ENCODE measurements around the gene CASP14.
"Not testable (repeated sequence)": the region's sequence is repeated elsewhere in the genome, so short reads cannot be mapped to it uniquely, and the experiment has no call there.

CASP14 gene

DNA sequence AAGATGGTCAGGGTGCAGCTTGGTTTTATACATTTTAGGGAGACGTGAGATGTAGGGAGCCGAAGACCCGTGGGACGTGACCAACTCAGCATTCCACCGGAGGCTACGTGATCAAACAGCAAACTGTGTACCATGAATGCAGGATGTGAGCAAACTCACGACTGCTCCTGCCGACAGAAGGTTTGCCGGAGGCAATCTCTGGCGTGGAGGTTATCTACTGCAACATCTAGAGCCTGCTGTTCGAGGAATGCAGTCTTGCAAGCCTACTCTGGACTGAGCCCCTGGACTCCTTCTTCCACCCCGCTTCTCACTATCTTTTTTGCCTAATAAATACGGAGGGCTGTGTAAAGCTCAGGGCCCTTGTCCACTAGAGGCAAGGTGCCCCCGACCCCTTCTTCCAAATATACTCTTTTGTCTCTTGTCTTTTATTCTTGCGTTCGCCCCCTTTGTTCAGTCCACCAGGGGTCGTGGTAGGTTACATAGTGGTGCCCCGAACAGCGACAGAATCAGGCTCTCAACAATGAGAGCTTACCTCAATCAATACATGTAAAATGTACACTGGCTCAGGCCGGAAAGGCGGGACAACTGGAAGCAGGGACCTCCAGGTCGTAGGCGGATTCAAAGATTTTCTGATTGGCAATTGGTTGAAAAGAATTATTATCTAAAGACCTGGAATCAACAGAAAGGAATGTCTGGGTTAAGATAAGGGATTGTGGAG, 23.8 kb downstream of the CASP14 start:
- no peak for DNase-seq

DNA sequence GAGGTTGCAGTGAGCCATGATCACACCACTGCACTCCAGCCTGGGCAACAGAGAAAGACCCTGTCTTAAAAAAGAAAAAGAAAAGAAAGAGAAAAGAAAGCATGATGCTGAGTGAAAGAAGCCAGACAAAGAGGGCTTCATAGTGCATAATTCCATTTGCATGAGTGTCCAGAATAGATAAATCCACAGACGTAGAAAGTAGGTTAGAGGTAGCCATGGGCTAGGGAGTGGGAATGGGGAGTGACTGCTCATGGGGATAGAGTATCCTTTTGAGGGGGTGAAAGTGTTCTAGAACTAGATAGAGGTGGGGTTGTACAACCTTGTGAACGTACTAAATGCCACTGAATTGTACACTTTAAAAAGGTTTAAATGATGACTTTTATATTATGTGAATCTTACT, 25.1 kb downstream of the CASP14 start:
- DNase-seq = no peak

DNA sequence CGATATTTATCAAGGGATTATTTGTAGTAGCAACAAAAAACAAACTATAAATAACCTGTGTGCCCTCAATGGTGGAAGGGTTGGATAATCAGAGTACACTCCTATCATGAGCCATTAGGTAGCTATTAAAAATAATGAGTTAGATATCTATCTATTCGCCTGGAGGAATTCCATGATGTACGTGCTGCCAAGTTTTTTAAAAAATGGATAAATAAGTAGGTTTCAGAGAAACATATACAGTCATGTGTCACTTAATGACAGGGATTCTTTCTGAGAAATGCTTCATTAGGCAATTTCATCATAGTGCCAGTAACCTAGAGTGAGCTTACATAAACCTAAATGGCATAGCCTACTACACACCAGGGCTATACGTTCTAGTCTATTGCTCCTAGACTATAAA, 26.5 kb downstream of the CASP14 start:
- no peak for DNase-seq

DNA sequence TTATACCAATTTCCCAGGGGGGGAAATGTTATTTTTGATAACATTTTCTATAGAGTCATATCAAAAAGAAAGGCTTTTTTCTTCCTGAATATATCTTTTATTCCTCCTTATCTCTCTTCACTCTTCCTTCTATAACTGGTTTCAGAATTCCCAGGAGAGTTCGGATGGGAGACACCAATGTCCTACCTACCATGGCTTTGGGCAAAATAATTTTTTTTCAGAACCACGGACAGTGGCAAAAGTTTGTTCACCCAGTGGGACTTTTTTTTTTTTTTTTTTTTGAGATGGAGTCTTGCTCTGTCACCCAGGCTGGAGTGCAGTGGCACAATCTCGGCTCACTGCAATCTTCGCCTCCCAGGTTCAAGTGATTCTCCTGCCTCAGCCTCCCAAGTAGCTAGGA, 30.7 kb downstream of the CASP14 start:
- DNase-seq = not testable (repeated sequence)

DNA sequence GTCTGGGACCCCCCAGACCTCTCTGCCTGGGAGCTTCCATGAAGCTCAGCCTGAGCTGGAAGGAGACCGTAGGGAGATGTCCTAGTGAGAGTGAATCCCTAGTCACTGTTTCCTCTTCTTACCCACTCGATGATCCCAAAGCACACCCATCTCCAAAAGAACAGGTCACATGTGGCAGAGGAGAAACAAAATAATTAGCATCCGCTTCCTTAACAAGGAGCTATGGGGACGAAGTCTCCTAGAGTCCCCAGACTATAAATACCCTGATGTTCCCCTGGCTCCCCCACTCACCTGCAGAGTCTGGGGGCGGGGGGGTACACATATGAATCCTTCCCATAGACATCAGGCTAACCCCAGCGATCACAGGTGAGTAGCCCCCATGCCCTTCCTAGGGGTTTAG, 32.6 kb downstream of the CASP14 start, which contains the start of gene OR1I1:
Gene OR1I1 (plus strand): TSS at position 301 of the 400 bp plus-strand sequence. CDS start 4,855 bp downstream, outside the sequence.
- DNase-seq = no peak

DNA sequence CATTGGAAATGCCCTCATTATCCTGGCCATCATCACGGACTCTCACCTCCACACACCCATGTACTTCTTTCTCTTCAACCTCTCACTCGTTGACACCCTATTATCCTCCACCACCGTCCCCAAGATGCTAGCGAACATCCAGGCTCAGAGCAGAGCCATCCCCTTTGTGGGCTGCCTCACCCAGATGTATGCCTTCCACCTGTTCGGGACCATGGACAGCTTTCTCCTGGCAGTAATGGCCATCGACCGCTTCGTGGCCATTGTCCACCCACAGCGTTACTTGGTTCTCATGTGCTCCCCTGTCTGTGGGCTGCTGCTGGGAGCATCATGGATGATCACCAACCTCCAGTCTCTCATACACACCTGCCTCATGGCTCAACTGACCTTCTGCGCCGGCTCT, 37.9 kb downstream of the CASP14 start:
- no peak for DNase-seq

DNA sequence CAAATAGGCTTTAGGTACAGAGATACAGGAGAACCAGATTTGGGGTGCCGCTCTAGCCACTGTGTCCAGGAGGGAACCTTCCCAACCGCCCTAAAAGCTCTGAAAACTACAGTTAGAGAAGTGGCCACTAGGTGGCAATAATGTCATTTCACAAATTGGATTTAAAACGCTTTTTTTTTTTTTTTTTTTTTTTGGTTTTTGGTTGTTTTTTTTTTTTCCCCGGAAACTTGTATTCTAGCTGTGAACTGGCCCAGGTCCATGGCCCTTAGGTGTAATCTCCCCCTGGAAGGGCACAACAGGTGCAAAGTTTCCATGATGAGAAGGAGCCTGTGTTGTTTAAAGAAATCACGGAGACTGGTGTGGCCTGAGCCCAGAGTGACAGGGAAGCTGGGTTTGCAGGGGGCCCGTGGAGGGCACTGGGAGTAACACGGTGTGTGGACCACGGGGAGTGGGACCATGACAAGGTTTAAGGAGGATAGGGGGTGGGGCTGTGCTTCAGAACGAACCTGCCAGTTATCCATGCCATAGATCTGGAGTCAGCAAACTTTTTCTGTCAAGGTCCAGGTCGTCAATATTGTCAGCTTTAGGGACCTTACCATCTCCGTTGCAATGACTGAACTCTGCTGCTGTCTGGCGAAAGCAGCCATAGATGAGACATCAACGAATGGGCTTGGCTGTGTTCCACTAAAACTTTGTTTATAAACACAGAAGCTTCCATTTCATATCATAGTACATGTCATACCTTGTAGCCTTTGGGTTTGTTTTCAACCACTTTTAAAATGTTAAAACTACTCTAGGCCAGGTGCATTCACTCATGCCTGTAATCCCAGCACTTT, 42.9 kb downstream of the CASP14 start:
- peak; percentile 70 for DNase-seq

DNA sequence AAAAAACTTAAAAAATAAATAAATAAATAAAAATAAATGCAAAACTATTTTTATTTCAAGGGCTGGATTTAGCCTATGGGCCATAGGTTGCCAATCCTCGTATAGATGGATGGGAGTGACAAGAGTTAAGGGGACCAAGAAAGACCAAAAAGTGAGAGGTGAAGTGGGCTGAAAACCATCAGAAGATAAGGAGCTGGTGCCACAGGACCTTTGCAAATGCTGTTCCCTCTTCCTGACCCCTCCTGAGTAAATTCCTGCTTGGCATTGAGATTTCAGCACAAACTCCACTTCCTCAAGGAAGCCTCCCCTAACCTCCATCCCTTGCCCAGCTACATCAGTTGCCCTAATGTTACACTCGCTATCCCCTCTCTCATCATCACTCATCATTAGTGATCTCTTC, 43.7 kb downstream of the CASP14 start:
- DNase-seq = no peak

DNA sequence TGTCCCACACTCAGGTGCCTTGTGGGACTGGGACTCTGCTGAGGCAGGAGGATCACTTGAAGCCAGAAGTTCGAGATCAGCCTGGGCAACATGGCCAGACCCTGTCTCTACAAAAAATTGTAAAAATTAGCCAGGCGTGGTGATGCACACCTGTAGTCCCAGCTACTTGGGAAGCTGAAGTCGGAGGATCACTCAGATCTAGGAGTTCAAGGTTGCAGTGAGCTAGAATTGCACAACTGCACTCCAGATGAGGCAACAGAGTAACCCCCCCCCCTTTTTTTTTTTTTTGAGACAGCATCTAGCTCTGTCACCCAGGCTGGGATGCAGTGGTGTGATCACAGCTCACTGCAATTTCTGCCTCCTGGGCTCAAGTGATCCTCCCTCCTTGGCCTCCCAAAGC, 46.9 kb downstream of the CASP14 start:
- no peak for DNase-seq

DNA sequence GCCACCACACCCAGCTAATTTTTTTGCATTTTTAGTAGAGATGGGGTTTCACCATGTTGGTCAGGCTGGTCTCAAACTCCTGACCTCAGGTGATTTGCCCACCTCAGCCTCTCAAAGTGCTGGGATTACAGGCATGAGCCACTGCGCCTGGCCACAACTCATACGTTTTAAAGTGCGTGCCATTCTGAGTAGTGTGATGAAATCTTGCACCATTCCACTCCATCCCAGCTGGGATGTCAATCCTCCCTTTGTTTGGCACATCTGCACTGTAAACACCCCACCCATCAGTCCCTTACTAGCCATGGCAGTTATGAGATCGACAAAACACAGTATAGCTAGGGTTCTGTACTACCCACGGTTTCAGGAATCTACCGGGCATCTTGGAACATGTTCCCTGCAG, 48.7 kb downstream of the CASP14 start:
- not testable (repeated sequence) for DNase-seq

DNA sequence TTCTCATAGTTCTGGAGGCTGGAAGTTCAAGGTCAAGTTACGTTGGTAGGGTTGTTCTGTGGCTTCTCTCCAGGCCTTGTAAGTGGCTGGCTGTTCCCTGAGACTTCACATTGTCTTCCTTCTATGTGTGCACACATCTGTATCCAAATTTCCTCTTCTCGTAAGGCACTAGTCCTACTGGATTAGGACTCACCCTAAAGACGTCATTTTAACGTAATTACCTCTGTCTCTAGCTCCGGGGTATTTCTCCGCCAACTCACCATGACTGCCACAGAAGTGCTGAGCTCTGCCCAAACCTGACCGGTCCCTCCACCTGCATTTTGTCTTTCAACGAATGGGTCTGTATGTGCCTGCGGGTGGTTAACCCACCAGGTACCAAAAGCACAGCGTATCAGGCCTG, 49.2 kb downstream of the CASP14 start:
- no peak for DNase-seq

DNA sequence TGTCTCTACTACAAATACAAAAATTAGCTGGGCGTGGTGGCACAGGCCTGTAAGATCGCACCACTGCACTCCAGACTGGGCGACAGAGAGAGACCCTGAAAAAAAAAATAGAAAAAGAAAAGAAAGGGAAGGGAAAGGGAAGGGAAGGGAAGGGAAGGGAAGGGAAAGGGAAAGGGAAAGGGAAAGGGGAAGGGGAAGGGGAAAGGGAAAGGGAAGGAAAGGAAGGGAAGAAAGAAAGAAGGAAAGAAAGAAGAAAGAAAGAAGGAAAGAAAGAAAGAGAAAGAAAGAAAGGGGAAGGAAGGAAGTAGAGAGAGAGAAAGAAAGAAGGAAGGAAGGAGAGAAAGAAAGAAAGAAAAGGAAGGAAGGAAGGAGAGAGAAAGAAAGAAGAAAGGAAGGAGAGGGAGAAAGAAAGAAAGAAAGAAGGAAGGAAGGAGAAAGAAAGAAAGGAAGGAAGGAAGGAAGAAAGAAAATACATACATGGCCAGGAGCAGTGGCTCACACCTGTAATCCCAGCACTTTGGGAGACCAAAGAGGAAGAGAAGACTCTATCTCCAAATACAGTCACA, 49.8 kb downstream of the CASP14 start:
- DNase-seq = no peak

DNA sequence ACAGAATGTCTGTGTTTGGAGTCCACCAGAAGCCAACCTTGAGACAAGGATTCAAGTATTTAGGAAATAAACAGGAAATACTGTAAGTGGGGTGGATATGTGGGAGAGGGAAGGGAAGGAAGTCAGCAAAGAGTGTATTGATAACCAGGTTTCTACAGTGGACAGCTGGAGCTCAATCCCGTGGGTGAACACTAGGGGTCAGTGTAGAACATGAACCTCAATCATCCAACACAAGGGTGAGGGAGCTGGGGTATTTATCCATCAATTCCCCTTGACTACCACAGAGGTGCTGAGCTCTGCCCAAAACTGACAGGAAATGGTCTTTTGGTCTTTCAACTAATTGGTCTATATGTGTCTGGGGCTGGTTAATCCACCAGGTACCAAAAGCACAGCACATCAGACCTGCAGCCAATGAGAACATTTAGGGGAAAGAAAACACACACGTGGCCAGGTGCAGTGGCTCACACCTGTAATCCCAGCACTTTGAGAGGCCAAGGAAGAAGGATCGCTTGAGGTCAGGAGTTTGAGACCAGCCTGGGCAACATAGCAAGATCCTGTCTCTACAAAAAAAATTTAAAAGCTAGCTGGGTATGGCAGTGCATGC, 52.3 kb downstream of the CASP14 start:
- DNase-seq = peak; percentile 54

DNA sequence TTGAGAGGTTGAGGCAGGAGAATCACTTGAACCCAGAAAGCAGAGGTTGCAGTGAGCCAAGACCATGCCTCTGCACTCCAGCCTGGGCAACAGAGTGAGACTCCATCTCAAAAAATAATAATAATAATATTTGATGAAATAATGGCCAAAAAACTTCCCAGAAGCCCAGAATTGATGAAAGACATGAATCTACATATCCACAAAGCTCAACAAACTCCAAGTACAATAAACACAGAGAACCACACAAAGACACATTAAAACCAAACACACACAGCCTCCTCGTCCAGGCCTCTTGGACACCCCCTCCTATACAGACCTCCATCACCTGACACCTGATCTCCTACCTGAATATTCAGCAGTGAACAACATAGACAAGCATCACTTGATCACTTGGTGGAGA, 54.7 kb downstream of the CASP14 start:
- no peak for DNase-seq

DNA sequence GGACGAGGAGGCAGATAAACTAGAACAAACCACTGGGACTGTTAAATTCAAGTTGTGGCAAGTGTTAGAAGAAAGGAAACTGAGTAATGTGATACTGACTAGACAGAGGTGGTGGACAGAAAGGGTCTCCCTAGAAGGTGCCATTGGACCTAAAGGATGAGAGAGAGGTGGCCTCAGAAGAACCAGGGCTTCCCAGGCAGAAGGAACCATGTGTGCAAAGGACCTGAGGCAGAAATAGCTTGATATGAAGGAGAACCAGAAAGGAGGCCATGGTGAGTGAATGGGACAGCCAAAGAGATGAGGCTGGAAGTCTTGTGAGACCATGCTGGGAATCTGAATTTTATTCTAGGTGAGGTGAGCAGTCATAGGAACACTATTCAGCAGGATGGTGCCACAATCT, 55.1 kb downstream of the CASP14 start:
- DNase-seq = no peak

DNA sequence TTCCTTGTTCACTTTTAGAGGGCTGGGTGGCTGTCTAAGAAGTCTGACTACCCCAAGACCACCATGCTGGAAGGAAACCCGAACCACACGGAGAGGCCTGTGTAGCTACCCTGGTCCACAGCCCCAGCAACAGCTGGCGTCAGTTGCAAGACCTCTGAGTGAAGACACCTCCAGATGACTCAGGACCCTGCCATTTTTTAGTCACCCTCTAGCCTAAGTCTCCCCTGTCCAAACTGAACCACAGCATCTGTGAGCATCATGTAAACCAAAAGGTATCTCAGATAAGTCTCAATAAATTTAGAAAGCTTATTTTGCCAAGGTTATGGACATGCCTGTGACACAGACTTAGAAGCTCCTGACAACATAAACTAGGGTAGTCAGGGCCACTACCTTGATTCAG, 55.8 kb downstream of the CASP14 start:
- no peak for DNase-seq

DNA sequence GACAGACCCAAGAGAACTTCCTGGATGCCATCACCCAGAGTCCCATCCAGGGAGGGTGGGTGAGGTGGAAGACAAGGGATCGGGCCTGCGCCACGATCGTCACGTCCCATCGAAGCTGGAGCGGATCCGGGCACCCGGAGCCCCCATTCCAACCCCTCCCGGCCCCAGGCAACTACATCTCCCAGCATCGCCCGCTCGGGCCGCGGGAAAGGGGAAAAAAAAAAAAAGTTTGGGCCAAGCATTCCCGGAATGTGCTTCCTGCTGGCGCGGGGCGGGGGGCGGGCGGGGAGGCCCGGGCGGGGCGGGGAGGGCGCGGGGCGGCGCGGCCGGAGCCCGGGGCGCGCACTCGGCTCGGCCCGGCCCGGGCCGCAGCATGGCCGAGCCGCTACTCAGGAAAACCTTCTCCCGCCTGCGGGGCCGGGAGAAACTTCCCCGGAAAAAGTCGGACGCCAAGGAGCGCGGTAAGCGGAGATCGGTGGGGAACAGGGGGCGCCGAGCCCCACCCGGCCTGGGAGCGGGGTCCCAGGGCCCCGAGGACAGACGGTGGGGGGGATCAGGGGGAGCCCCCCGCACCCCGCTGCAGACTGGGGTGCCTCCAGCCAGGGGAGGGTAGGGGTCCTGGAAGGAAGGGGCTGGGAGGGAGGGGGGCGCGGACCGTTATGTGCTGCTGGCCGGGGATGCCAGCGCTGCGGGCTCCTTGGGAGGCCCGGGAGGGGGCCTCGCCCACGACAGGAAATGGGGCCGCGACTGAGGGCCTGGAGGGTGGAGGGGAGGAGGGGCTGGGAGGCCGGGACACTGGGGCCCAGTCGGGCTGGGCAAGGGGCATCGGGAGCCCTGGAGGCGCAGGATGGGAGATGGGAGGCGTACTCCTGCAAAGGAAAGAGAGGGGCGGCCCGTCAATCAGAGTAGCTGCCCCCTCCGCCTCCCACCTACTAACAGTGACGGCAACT, 58.1 kb downstream of the CASP14 start, which contains the start of gene SYDE1:
Gene SYDE1 (plus strand): TSS at position 341 of the 950 bp plus-strand sequence. CDS start 33 bp downstream, at position 374.
- no peak for DNase-seq

Data from MV-4-11 (cell line).